Hypothalamus (tissue), 51 donors: ENCODE data around the gene TMEM175.
"Not testable (repeated sequence)": the region's sequence is repeated elsewhere in the genome, so short reads cannot be mapped to it uniquely, and the experiment has no call there.

Source experiments
- DNase-seq, 51 donors: peaks; one replicate each; lab custom pipeline; 2025; lab: John Stamatoyannopoulos, UW

Gene TMEM175

GRCh38 chr4:914531-914930 is 17.7 kb upstream of the TMEM175 start:
- no peak for DNase-seq

- no peak for DNase-seq
Observed at GRCh38 chr4:915041-915474, 17.2 kb upstream of the TMEM175 start.

- DNase-seq = no peak
Observed at GRCh38 chr4:915595-915994, 16.7 kb upstream of the TMEM175 start.

GRCh38 chr4:917466-917865 is 14.8 kb upstream of the TMEM175 start:
- DNase-seq = no peak

- DNase-seq = no peak
Observed at GRCh38 chr4:917992-918391, 14.3 kb upstream of the TMEM175 start.

GRCh38 chr4:918591-918990 is 13.7 kb upstream of the TMEM175 start:
- not testable (repeated sequence) for DNase-seq

GRCh38 chr4:919004-919680 is 13.1 kb upstream of the TMEM175 start:
- DNase-seq = not testable (repeated sequence)

- DNase-seq = no peak
Observed at GRCh38 chr4:921830-922331, 10.4 kb upstream of the TMEM175 start.

GRCh38 chr4:924107-925096 is 7.9 kb upstream of the TMEM175 start:
- DNase-seq = no peak

- no peak for DNase-seq
Observed at GRCh38 chr4:925171-925570, 7.1 kb upstream of the TMEM175 start.

GRCh38 chr4:925771-926500 is 6.3 kb upstream of the TMEM175 start:
- DNase-seq = no peak

GRCh38 chr4:926538-926937 is 5.7 kb upstream of the TMEM175 start:
- DNase-seq = no peak

- DNase-seq = not testable (repeated sequence)
Observed at GRCh38 chr4:927566-927965, 4.7 kb upstream of the TMEM175 start.

- DNase-seq = no peak
Observed at GRCh38 chr4:929096-929765, 3.0 kb upstream of the TMEM175 start.

GRCh38 chr4:930028-930551 is 2.2 kb upstream of the TMEM175 start:
- DNase-seq = no peak

- no peak for DNase-seq
Observed at GRCh38 chr4:930827-931193, 1.4 kb upstream of the TMEM175 start.

- DNase-seq = no peak
Observed at GRCh38 chr4:931194-931959, 883 bp upstream of the TMEM175 start.

- no peak for DNase-seq
Observed at GRCh38 chr4:932713-933070, 432 bp downstream of the TMEM175 start.

- DNase-seq = not testable (repeated sequence)
Observed at GRCh38 chr4:939508-939907, 7.2 kb downstream of the TMEM175 start.
